ENCODE results near the gene BICC1.
"Not testable (repeated sequence)": the region's sequence is repeated elsewhere in the genome, so short reads cannot be mapped to it uniquely, and the experiment has no call there.

BICC1 gene

DNA sequence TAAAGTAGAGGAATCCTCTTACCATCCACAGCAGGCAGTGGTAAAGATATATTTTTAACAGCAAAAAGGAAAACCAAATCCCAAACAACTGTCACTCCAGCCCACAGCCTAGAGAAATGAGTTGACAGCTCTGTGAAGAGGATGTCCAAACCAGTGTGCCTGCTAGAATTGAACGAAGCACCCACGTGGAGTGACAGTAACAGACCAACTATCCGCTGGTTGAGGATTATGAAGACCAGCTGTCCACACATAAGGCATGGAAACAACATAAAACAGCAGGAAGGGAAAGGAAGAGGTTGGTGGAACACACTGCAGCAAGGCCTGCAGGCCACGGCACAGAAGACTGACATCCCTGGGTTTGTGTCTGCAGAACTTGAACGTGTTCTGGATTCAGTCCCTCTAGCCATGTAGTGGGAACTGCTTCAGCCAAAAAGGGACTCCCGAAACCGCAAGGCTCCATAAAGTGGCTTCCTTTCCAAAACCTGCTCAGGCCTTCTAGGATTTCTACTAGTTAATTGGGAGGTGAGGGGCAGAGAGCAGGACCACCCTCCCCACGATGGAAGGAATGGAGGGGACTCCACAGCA lies 324.4 kb downstream of the BICC1 start:
- DNase-seq = no peak

DNA sequence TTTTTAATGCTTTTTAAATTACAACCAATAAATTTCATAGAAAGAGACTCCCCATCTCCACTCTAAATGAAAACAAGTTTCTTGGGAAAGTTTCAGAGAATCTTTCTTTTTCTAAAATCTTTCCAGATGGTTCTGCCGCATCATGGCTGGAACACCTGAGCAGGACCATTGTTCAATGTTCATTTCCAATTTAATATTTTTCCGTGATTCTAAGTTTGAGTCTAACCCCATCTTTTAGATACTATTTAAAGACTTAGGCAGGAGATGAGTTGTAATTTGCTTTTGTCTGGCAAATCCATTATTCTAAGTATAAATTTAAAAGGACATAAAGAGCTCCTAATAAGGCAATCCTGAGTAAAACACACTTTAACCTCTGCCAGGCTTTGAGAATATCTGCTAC lies 325.2 kb downstream of the BICC1 start:
- DNase-seq = no peak

DNA sequence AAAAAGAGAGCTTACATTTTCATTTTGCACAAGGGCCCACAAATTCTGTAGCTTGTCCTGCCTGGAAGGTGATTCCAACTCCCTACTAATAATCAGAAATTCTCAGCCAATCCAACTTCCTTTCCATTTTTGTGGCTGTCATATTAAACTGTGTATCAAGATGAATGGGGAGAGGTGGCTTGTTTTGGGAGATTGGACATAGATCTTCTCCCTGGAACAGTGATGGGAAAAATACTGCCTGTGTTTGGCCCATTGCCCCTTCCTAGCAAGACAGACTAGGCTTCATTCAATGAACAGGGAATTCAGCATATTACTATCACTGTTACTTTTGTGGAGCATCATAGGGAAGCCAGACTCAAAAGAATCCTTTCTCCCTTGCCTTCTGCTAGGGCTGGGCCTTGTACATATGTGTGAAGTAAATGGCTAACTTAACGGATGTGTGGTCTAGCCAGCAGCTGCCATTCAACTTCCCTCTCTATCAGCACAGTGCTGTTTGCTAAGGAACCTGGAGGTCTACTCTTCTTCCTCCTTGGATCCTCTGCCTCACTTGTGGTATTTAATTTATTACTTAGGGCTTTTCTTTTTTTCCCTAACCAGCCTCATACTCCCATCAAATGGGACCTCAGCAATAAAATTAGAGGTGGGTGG lies 326.0 kb downstream of the BICC1 start:
- DNase-seq = no peak

DNA sequence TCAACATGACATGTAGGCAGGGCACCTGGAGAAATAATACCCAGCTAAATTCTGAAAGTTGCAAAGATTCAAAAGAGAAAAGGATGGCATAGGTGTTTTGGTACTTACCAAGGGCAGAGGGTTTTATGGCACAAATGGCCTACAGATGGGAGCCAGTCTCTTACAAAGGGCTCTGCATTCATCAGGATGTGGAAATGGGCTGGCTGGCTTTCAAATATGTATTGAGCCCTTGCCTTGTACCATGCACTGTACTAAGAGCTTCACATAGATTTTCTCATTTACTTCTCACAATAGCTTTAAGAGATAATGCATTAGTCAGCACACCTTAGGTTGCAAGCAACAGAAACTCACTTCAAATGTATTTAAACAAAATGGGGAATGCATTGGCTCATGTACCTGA lies 327.1 kb downstream of the BICC1 start:
- no peak for DNase-seq

DNA sequence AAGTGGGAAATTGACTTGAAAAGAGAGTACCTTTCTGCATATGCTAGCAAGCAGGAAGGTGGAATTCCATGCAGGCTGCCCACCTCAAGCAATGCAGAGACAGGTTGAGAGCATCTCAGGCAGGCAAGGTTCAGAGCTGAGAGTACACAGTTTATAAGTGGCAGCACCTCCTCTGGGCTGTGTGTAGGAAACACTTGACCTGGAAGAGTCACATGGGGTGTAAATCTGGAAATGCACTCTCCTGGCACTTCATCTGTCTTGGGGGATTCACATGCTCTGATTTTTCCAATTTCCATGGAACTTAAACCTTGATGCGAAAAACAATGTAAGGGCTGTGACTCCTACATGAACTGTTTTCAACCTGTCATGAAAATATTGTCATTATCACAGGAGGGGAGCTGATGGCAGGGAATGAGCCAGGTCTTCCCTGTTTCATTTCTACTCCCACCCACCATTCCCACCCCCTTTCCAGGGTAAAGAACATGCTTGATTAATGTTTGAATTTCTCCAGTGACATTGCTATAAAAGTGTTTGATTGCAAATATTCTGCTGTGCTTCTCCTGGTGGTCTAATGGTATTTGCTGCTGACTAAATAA lies 328.3 kb downstream of the BICC1 start:
- DNase-seq = no peak

DNA sequence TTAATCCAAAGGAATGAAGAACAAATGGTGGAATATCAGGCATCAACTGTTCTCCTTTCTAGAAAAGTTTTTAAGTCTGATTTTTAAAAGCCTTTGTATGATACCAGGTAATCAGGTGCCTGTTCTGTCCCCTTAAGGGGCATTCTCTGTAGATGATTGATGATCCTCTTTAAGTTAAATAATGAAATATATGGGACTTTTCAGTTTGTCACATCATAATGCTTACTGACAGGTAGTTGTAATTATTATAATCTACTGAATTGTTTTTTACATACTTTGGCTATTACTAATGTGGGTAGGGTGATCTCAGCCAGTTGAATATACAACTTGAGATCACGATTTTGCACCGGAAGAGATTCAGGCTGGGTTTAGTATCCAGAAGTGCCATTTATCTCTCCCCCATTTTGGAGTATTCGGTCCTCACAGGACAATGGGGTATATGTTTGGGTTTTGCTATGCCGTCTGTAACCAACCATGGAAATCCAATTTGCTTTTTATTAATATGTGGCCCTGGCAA lies 330.2 kb downstream of the BICC1 start:
- no peak for DNase-seq

DNA sequence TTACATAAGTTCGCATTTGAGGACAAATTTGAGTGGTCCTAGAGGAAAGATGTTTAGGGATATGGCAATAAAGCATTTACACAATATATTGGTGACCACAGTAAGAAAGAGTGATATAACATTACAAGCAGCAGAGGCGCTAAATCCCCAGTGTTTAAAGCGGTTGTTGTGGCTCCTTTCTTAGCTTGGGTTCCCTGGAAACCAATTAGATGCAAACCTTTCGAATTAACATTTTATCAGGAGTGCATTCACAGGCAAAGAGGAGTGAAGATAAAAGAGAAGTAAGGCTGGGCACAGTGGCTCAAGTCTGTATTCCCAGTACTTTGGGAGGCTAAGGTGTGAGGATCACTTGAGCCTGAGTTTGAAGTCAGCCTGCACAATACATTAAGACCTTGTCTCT lies 331.1 kb downstream of the BICC1 start:
- DNase-seq = no peak

DNA sequence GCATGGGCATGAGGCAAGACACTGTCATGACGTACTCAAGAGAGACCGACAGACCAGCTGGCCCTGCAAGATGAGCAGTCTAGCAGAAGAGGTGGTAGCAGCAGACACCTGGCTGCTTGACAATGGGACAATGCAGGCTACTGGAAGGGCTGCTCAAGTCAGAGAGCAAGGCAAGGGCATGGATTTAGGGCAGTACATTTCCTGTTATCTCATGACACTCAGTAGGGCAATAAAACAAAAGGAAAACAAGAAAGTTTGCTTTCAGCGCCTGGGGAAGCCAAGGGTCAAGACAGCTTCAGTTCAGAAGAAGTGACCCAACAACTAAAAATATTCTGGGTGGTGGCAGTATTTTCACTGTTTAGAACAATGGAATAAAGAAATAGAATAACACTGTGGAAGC lies 332.0 kb downstream of the BICC1 start:
- no peak for DNase-seq

DNA sequence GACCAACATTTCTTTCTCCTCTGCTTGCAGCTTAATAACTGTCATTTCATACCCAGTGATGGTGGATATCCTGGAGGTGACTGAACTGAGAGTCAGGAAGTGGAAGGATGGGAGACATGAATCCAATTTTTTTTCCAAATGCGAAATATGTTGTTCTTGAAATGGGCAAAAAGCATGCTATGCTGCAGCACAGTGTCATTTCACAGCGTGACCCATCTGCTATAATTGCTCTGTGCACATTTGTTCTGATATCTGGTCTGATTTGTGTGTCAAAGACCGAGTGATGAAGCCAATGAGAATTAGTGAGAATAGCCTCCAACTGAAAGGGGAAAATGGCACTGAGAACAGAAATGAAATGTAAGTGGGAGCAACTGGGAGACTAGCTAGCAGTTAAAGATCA lies 334.2 kb downstream of the BICC1 start:
- no peak for DNase-seq

DNA sequence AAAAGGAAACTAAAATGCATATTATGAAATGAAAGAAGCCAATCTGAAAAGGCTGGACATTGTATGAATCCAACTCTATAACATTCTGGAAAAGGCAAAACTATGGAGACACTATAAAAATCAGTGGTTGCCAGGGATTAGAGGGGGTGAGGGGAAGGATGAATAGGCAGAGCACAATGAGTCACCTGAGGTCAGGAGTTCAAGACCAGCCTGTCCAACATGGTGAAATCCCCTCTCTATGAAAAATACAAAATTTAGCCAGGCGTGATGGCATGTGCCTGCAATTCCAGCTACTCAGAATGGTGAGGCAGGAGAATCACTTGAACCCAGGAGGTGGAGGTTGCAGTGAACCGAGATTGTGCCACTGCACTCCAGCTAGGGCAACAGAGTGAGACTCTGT lies 338.9 kb downstream of the BICC1 start:
- DNase-seq = no peak

DNA sequence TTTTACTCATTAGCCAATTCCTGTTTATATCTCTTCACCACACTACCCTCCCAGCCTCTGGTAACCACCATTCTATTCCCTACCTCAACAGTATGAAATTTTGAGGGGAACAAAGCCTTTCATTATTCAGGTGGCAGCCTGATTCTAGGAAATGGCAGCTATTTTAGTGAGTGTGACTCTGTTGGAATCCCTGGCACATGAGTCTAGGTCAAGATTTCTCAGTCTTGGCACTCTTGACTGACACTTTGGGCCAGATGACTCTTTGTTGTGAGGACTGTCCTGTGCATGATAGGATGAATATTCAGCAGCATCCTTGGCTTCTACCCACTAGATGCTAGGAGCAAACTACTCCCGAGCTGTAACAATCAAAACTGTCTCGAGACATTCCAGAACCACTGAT lies 341.0 kb downstream of the BICC1 start:
- no peak for DNase-seq

DNA sequence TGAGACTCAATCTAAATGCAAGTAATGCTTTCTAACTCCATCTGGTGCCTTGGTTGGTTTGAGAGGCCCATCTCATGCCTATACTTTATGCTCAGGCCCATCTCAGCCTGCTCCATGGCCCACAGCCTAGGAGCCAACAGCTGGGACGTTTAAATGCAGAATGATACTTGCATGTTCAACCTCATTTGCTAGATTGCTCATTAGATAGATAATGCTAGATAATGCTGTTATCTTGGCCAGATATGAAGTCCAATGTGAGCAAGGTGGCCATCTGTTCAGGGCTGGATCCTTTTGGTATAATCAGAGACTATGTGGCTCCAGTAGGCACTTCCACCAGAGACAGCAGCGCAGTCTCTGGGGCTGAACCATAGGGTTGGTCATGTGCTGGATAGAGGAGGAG lies 342.1 kb downstream of the BICC1 start:
- DNase-seq = no peak

DNA sequence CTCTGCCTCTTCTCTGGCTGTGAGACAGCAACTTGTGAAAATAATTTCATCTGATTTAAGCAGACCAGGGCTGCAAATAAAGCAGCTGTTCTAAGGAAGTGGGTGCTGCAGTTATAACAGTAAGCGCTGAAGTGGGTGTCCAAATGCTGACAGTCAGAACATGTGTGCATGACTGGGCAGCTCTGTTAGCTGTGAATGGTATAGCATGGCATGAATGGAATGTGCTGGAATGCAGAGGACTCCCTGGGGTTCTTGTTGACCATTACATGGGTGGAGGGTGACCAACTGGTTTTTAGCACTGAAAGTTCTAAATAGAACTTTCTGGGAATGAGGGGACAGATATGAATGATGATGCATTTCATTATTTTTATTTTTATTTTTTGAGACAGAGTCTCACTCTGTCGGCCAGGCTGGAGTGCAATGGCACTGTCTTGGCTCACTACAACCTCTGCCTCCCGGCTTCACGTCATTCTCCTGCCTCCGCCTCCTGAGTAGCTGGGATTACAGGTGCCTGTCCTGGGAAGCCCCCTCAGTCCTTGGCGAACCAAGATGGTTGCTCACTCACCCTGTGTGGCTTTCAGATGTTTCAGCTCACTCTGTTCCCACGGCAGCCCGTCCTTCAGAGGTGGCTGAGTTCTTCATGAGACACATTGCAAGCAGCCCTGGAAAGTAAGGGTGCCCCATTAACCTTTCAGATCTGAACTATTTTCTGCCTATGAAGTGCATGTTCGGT lies 344.0 kb downstream of the BICC1 start:
- no peak for DNase-seq

DNA sequence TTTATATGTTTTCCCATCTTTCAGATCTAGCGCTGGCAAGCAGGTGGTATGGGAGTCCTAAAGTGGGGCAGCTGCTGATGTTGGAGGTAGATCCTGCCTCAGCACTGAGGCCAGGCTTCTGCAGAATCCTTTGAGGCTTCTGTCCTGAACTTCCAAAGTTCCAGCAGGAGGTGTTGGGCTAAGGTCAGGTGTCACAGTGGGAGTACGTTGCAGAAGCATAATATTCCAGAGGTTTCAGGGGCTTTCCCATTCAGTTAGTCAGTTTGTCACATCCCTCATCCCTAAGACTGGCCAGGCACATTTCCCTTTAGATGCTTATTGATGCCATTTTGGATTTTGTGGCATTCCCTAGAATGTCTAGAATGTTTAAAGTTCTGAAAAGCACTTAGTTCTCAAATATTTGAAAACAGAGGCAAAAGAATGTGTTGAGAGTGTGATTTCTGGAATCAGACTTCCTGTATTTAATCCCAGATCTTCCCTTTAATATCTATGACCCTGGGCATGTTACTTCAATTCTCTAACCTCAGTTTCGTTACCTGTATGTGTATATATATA lies 344.7 kb downstream of the BICC1 start:
- no peak for DNase-seq

DNA sequence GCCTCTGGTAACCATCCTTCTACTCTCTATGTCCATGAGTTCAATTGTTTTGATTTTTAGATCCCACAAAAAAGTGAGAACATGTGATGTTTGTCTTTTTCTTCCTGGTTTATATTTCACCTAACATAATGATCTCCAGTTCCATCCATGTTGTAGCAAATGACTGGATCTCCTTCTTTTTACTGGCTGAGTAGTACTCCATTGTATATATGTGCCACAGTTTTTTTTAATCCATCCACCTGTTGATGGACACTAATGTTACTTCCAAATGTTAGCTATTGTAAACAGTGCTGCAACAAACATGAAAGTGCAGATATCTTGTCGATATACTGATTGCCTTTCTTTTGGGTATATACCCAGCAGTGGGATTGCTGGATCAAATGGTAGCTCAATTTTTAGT lies 345.5 kb downstream of the BICC1 start:
- DNase-seq = not testable (repeated sequence)

DNA sequence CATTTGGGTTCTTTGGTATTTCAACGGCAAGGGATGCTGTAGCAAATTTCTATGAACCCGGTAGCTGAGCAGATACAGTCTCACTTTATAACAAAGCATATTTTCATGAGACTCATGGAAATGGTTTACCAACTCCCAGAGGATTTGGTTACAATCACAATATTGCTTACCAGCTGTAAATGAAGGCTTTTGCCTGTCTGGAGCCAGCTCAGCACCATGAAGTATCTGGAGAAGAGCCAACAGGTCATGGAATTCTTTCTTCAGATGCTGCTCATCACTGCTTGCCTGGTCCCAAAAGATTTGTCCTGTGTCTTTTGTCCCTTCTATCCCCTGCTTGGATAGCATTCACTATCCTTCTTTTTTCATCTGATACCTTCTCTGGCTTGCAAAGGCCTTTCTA lies 346.9 kb downstream of the BICC1 start:
- no peak for DNase-seq

DNA sequence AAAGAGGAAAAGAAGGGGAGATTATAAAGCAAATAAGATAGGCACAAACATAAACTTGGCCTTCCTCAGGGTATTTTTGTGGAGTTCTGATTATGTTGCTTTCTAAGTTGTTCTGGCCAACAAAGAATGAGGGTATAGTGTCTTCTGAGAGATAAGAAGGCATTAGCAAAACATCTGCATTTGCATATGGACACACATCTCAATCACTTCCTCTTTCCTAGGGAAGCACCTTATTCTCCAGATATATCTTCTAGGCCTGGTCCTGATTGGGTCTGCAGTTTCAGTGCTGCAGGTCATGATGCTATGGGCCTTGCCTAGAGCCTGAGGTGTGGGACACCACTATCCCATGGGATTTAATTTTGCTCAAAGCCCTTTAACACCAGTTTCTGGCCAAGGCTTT lies 355.0 kb downstream of the BICC1 start:
- DNase-seq = no peak

DNA sequence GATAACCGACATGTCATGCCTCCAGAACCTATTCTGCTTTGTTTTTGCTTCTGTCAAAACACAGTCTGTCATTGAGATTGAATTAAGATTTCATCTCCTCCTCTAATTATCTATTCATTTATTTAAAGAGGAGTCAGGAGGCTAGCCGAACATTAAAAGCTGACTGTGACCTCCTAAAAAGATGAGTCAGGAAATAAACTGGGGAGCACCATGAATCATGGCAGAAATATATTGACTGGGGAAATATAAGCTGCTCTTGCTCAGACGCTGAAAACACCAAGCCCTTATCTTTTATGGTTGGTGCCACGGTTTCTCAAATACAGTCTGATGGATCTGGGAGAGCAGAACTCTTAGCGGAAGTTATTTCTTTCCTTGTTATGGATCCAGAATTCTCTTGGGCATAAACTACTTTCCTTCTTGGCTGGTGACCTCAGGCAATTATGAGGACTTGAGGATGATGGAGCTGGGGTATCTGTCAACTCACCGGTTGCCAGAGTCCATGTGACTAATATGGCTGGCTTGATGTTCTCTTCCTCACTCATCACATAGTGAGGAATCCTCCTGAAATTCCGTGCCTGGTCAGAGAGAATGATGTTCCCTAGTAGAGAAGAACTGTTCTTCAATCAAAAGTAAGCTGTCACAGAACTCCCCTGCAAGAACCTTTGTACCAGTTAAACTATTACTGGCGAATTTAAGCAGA lies 356.2 kb downstream of the BICC1 start:
- no peak for DNase-seq

DNA sequence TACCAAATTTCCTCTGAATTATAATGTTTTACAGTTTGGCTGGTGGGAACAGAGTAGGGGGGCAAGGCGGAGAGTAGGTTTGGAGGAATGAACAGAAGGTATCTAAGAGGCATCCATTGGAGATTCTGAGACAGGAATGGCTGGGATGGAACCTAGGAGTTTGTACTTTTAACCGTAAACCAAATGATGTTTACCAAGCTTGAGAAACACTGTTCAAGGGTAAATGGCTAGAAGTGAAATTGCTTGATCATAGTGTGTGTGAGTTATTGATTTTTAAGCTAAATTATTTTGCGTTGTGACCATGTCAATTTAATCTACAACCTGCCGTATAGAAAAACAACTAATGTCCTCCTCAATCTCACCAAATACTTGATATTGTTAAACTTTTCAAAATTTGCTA lies 357.4 kb downstream of the BICC1 start:
- DNase-seq = no peak

DNA sequence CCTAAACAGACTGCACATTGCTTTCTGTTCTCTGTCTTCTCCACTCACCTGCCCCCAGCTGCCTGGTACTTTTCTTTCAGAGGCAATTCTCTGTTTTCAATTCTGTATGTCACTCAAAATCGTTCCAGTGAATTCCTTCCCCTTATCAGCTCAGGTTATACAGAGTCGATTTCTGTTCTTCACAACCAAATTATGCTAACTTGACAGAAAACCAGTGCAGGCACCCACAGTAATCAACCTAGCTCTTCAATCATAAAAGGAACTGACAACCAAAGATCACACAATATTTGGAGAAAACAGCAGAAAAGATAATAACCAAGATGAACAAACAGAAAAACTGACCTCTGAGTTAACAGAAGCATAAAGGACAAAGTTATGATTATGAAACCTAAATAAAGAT lies 360.5 kb downstream of the BICC1 start:
- no peak for DNase-seq

Data from MV-4-11 (cell line).